HG03039 (cell line): Measurements from ENCODE around the gene C9orf50.
"Not testable (repeated sequence)": the region's sequence is repeated elsewhere in the genome, so short reads cannot be mapped to it uniquely, and the experiment has no call there.

Experiments used
- ATAC-seq: cut with Tn5 transposase; IDR thresholded peaks from one replicate; pipeline ENCODE4 v1.9.1; 2021; ENCODE audit warnings: mild to moderate bottlenecking, moderate library complexity; ENCODE audit not compliant: unreplicated experiment

The C9orf50 gene

GRCh38 chr9:129595311-129595741 lies 25.6 kb downstream of the C9orf50 start:
- ATAC-seq, result no peak

DNA sequence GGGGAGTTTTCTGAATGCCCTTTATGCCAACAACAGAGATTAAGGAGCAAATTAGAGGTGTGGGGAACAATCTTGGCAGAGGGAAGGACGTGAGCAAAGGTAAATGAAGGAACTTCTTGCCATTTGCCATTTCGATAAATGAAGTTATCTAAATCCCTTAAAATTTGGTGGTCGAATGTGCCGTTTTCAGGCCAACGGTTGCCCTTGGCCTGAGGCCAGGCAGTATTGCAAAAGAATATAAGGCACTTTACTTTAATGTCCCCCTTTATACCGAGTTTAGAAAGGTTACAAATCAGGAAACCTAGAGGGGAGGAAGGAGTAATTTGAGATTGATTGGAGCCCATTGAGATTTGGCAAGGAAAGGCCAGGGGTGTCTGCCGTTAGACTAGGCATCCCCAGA lies 26.3 kb downstream of the C9orf50 start:
- ATAC-seq, result no peak

DNA sequence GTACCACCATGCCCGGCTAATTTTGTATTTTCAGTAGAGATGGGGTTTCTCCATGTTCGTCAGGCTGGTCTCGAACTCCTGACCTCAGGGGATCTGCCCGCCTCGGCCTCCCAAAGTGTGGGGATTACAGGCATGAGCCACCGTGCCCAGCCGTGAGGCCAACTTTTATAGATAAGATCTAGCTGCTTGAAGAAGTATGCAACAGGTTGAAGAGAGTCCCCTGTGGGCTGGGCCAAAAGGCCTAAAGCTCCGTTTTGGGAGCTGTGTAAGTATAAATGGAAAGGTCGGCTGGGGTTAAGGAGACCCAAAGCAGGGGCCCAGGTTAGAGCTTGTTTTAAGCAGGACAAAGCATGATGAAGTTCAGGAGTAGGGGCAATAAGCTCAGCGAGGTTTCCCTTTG lies 28.1 kb downstream of the C9orf50 start:
- ATAC-seq, result not testable (repeated sequence)

- ATAC-seq, result no peak
Measured at GRCh38 chr9:129591916-129592315, 29.0 kb downstream of the C9orf50 start.

GRCh38 chr9:129590466-129590865 lies 30.4 kb downstream of the C9orf50 start:
- no peak for ATAC-seq

- ATAC-seq, result no peak
Measured at GRCh38 chr9:129587487-129588262, 33.2 kb downstream of the C9orf50 start.

GRCh38 chr9:129586685-129587084 lies 34.2 kb downstream of the C9orf50 start:
- no peak for ATAC-seq

- ATAC-seq, result no peak
Measured at GRCh38 chr9:129586245-129586644, 34.7 kb downstream of the C9orf50 start.

DNA sequence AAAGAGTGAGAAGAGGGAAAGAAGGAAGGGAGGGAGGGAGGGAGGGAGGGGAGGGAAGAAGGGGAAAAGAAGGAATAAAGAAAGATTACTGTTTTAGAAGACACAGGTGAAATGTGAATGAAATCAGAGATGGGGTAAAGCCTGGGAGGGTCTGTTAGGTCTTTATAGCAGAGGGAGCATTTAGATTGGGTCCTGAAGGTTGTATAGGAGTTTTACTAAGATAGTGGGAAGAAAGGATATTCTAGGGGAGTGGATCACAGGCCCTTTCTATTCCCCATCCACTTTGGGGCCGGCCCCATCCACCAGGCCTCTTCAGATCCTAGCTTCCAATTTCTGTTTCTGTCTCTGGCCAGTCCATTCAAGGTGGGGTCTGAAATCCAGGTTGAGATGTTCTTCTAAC lies 35.5 kb downstream of the C9orf50 start:
- no peak for ATAC-seq

DNA sequence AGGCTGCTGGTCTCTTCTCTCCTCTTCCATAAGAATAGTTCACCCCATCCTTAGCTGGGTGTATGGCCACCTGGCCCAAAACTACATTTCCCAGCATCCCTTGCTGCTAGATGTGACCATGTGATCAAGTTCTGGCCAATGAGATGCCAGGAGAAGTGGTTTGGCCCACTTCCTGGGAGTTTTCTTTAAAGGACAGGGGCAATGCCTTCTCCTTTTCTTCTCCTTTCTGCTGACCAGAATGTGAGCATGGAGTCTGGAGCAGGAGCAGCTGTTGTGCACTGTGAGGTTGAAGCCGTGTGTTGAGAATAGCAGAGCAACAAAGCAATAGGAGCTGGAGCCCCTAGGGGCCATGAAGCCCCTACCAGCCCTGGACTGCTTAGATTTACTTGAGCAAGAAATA lies 36.8 kb downstream of the C9orf50 start:
- ATAC-seq, result no peak

- ATAC-seq, result no peak
Measured at GRCh38 chr9:129583308-129584038, 37.4 kb downstream of the C9orf50 start.

GRCh38 chr9:129582855-129583254 lies 38.0 kb downstream of the C9orf50 start:
- no peak for ATAC-seq

GRCh38 chr9:129581505-129582189 lies 39.3 kb downstream of the C9orf50 start:
- no peak for ATAC-seq

- no peak for ATAC-seq
Measured at GRCh38 chr9:129580211-129580915, 40.5 kb downstream of the C9orf50 start.

- ATAC-seq, result no peak
Measured at GRCh38 chr9:129579294-129579693, 41.6 kb downstream of the C9orf50 start.

DNA sequence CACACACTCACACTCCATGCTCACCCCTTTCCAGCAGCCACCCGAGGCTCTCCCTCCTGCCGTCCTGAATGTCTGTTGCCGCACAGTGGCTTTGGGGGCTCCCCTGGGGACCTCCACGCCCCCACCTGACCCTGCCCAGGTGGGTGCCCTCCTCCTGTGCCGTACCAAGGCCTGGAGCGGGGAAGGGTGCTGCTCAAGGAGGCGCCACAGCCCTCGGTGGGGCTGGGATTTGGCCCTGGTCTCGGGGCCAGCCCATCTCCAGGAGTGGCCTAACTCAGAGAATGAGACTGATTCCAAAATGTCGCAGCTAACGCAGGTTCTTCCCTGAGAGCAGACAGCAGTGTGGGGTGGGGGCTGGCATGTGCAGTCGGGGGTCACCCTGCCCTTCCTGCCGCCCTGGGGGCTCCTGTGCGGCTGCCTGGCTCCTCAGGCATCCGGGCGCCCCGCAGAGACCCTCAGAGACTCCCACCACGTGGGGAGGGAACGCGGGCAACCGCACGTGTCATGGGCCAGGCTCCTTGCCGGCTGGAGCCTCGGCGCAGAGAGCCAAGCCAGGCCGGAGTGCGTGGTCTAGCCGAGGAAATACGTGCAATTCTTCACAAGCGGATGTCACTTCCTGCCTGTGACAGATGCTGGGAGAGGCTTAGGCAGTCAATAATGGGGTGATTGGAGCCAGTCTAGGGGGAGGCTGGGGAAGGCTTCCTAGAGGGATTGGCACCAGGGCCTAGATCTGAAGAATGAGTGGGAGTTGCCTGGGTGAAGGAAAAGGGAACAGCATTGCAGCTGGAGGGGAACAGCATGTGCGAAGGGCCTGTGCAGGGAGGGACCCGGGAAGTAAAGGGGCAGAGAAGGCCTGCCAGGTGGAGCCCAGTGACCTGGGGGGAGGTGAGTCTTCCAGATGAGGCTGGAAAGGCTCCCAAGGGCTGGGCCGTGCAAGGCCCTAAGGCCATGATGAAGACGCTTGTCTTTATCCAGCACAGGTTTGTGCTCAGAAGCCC lies 44.1 kb downstream of the C9orf50 start:
- no peak for ATAC-seq

- no peak for ATAC-seq
Measured at GRCh38 chr9:129575818-129576217, 45.1 kb downstream of the C9orf50 start.

DNA sequence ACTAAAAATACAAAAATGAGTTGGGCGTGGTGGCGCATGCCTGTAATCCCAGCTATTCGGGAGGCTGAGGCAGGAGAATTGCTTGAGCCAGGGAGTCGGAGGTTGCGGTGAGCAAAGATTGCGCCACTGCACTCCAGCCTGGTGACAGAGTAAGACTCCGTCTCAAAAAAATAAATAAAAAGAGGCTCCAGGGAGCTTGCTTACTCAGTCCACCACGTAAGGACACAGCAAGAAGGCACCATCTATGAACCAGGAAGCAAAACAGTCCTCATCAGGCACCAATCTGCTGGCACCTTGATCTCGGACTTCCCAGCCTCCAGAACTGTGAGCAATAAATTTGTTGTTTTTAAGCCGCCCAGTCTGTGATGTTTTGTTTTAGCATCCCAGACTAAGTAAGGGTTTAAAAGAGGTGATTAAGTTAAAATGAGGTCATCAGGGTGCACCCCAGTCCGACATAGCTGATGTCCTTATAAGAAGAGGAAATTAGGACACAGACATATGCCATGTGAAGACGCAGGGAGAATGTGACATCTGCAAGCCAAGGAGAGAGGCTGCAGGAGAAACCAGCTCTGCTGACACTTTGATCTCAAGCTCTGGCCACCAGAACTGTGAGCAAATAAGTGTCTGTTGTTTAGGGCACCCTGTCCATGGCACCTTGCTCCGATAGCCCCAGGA lies 45.9 kb downstream of the C9orf50 start:
- no peak for ATAC-seq

- no peak for ATAC-seq
Measured at GRCh38 chr9:129573977-129574376, 46.9 kb downstream of the C9orf50 start.
